PC-3 (cell line): ENCODE data around the gene R3HDM2.

Experiments used
- EZH2 ChIP-seq: fragments of 300-600 bp; sonication (generic); IDR thresholded peaks from one replicate; pipeline ENCODE4 v1.6.1; 2017; ENCODE audit warnings: antibody characterized with exemption, mild to moderate bottlenecking, low read length; ENCODE audit not compliant: unreplicated experiment
- EZH2phosphoT487 ChIP-seq: fragments of 300-600 bp; sonication (generic); IDR thresholded peaks from 2 replicates; pipeline ENCODE4 v1.6.1; 2018; ENCODE audit warnings: mild to moderate bottlenecking, antibody characterized with exemption, low read length, borderline replicate concordance
- TF ChIP-seq, protein P1 (sequence below): fragments of 300-600 bp; sonication (generic); conservative IDR thresholded peaks from 2 replicates; pipeline ENCODE4 v1.5.1; 2017; ENCODE audit warnings: antibody characterized with exemption, low read depth, mild to moderate bottlenecking, low read length

- TF ChIP-seq, protein P1, sequence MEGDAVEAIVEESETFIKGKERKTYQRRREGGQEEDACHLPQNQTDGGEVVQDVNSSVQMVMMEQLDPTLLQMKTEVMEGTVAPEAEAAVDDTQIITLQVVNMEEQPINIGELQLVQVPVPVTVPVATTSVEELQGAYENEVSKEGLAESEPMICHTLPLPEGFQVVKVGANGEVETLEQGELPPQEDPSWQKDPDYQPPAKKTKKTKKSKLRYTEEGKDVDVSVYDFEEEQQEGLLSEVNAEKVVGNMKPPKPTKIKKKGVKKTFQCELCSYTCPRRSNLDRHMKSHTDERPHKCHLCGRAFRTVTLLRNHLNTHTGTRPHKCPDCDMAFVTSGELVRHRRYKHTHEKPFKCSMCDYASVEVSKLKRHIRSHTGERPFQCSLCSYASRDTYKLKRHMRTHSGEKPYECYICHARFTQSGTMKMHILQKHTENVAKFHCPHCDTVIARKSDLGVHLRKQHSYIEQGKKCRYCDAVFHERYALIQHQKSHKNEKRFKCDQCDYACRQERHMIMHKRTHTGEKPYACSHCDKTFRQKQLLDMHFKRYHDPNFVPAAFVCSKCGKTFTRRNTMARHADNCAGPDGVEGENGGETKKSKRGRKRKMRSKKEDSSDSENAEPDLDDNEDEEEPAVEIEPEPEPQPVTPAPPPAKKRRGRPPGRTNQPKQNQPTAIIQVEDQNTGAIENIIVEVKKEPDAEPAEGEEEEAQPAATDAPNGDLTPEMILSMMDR: no peak
- TF ChIP-seq EZH2phosphoT487 (no peak), EZH2 (no peak)
Observed at GRCh38 chr12:57446292-57446960, 15.6 kb upstream of the R3HDM2 start.
